KOPT-K1 (cell line): ENCODE data around the gene RENBP.
A peak's percentile ranks its signal among the peaks of the same experiment; 100 is the strongest.

Experiments
- H3K27ac ChIP-seq: fragments of 200-600 bp; sonication (generic); 2 replicates; pipeline ENCODE4 v1.5.1; 2016; ENCODE audit warnings: antibody characterized with exemption, mild to moderate bottlenecking, low read depth, low read length; ENCODE audit not compliant: poor library complexity, severe bottlenecking
- H3K36me3 ChIP-seq: fragments of 200-600 bp; sonication (generic); 2 replicates; pipeline ENCODE4 v1.5.1; 2017; ENCODE audit warnings: antibody characterized with exemption, mild to moderate bottlenecking, low read length, moderate library complexity; ENCODE audit not compliant: insufficient read depth
- H3K9me3 ChIP-seq: fragments of 200-600 bp; sonication (generic); 2 replicates; pipeline ENCODE4 v1.5.1; 2017; ENCODE audit warnings: antibody characterized with exemption, low read length, mild to moderate bottlenecking; ENCODE audit not compliant: insufficient read depth, poor library complexity, severe bottlenecking

Gene RENBP

GRCh38 chrX:153925739-153926551, 18.5 kb downstream of the RENBP start, which contains the start of gene ARHGAP4:
ARHGAP4 (minus strand) TSS chrX:153926264; CDS start chrX:153926202, 62 bp downstream.
- H3K27ac ChIP-seq, result peak within 1 kb of the TSS; percentile 100
- no peaks in the 10 kb centered on the region for H3K9me3 ChIP-seq
- peaks cover 24% of the 10 kb centered on the region for H3K36me3 ChIP-seq

GRCh38 chrX:153925387-153925738, 19.1 kb downstream of the RENBP start:
- Histone ChIP-seq H3K36me3 (peaks cover 26% of the 10 kb centered on the region), H3K27ac (peak overlapping the region; percentile 100), H3K9me3 (no peaks in the 10 kb centered on the region)

GRCh38 chrX:153924149-153924861, 20.1 kb downstream of the RENBP start:
- H3K9me3 ChIP-seq, result no peaks in the 10 kb centered on the region
- peak overlapping the region; percentile 100 for H3K27ac ChIP-seq
- peaks cover 26% of the 10 kb centered on the region for H3K36me3 ChIP-seq

- peaks cover 35% of the 10 kb centered on the region for H3K36me3 ChIP-seq
- H3K27ac ChIP-seq, result peak overlapping the region; percentile 100
- H3K9me3 ChIP-seq, result no peaks in the 10 kb centered on the region
These were observed 21.2 kb downstream of the RENBP start for GRCh38 chrX:153922932-153923857.

GRCh38 chrX:153921511-153922446, 22.7 kb downstream of the RENBP start:
- H3K36me3 ChIP-seq, result peaks cover 45% of the 10 kb centered on the region
- H3K9me3 ChIP-seq, result no peaks in the 10 kb centered on the region
- peak overlapping the region; percentile 100 for H3K27ac ChIP-seq

GRCh38 chrX:153921070-153921469, 23.4 kb downstream of the RENBP start:
- peaks cover 52% of the 10 kb centered on the region for H3K36me3 ChIP-seq
- peak overlapping the region; percentile 100 for H3K27ac ChIP-seq
- no peaks in the 10 kb centered on the region for H3K9me3 ChIP-seq

- H3K36me3 ChIP-seq, result peaks cover 57% of the 10 kb centered on the region
- H3K9me3 ChIP-seq, result no peaks in the 10 kb centered on the region
- peak overlapping the region; percentile 100 for H3K27ac ChIP-seq
These were observed 23.9 kb downstream of the RENBP start for GRCh38 chrX:153920546-153920945.

GRCh38 chrX:153919281-153919680, 25.2 kb downstream of the RENBP start:
- Histone ChIP-seq H3K36me3 (peaks cover 69% of the 10 kb centered on the region), H3K9me3 (no peaks in the 10 kb centered on the region), H3K27ac (no peak overlapping the region)

GRCh38 chrX:153917869-153918268, 26.6 kb downstream of the RENBP start:
- Histone ChIP-seq H3K9me3 (no peaks in the 10 kb centered on the region), H3K27ac (no peak overlapping the region), H3K36me3 (peaks cover 83% of the 10 kb centered on the region)

- Histone ChIP-seq H3K9me3 (no peaks in the 10 kb centered on the region), H3K27ac (no peak overlapping the region), H3K36me3 (peaks cover 89% of the 10 kb centered on the region)
These were observed 30.7 kb downstream of the RENBP start for GRCh38 chrX:153913701-153914100.

GRCh38 chrX:153913211-153913610, 31.2 kb downstream of the RENBP start:
- Histone ChIP-seq H3K36me3 (peaks cover 89% of the 10 kb centered on the region), H3K27ac (no peak overlapping the region), H3K9me3 (no peaks in the 10 kb centered on the region)

- H3K9me3 ChIP-seq, result no peaks in the 10 kb centered on the region
- peaks cover 92% of the 10 kb centered on the region for H3K36me3 ChIP-seq
- peak overlapping the region; percentile 22 for H3K27ac ChIP-seq
These were observed 32.6 kb downstream of the RENBP start for GRCh38 chrX:153911798-153912197.

GRCh38 chrX:153910446-153910845, 34.0 kb downstream of the RENBP start:
- Histone ChIP-seq H3K36me3 (peaks cover 87% of the 10 kb centered on the region), H3K27ac (no peak overlapping the region), H3K9me3 (no peaks in the 10 kb centered on the region)

- Histone ChIP-seq H3K36me3 (peaks cover 84% of the 10 kb centered on the region), H3K9me3 (no peaks in the 10 kb centered on the region)
These were observed 34.5 kb downstream of the RENBP start for GRCh38 chrX:153909980-153910360.

More at GRCh38 chrX:153909980-153910360, 34.5 kb downstream of the RENBP start:
- H3K27ac ChIP-seq, result no peak overlapping the region
